GM12872 (cell line): ENCODE data around the gene KCNV2.

Source experiments
- CTCF ChIP-seq: IDR thresholded peaks from 3 replicates; pipeline ENCODE4 v1.5.1; 2011; ENCODE audit warnings: low read depth, mild to moderate bottlenecking, low read length, moderate library complexity; ENCODE audit not compliant: insufficient read depth

The KCNV2 gene

GRCh38 chr9:2764353-2764752 is 47.0 kb downstream of the KCNV2 start:
- TF ChIP-seq CTCF = no peak

DNA sequence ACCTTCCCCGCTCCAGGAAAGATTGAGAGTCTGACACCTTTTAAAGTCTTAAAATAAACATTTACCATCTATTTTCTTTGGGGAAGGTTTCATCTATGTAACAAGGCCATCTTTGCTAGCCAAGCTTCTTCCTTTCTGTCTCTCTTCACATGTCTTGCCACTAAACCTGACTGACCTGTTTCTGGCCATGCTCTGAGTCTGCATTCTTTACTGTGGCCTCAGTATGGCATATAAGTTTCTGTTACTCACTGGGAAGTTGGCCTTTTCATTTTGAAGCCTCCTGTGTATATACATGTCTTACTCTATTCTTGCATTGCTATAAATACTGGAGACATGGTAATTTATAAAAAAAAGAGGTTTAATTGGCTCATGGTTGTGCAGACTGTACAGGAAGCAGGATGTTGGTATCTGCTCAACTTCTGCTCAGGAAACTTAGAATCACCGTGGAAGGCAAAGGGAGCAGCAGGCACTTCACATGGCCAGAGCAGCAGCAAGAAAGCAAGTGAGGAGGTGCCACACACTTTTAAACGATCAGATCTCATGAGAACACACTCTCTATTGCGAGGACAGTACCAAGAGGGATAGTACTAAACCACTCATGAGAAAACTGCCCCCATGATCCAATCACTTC is 48.1 kb downstream of the KCNV2 start:
- no peak for TF ChIP-seq CTCF

DNA sequence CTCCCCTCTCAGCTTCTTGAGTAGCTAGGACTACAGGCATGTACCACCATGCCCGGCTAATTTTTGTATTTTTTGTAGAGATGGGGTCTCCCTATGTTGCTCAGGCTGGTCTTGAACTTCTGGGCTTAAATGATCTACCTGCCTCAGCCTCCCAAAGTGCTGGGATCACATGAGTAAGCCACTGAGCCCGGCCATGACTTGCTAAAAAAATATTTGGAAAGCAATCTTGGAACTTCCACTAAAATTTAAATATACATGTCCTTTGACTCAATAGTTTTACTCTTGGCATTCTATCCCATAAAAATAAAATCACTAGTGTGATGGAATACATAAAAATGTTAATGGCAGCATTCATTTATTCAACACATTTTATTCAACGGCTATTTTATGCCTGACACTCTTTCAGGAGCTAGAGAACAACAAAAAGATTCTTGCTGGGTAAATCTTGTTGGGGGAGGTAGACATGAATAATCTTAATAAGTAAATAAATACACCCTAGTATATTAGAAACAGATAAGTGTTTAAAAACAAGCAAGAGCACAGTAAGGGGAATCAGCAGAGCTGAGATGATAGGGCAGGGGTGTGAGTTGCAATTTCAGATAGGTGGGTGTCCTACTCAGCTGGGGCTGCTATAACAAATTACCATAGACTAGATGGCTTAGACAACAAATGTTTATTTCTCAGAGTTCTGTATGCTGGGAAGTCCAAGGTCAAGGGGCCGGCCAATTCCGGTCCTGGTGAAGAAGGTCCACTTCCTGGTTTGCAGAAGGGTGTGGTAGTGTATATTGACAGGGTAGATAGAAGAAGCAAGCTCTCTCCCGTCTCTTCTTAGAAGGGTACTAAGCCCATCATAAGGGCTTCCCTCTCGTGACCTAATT is 50.7 kb downstream of the KCNV2 start:
- no peak for TF ChIP-seq CTCF

- no peak for TF ChIP-seq CTCF
These were observed 53.8 kb downstream of the KCNV2 start for GRCh38 chr9:2771087-2771486.

DNA sequence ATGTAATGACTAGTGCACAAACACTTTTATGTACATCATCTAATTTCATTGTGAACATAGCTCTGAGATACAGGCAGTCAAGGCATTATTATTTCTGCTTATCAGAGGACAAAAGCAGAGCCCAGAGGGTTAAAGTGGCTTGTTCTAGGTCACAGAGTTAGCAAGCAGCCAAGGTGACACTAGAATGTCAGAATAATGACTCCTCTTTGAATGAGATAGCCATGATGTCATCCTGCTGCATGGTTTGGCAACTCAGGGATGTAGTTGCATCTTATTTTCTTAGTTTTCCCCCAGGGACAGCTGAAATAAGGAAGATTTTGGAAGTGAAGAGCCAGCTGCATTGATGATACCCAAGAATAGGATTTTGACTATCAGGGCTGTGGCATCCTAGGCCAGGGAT is 54.4 kb downstream of the KCNV2 start:
- no peak for TF ChIP-seq CTCF

GRCh38 chr9:2777454-2777853 is 60.1 kb downstream of the KCNV2 start:
- TF ChIP-seq CTCF = no peak

DNA sequence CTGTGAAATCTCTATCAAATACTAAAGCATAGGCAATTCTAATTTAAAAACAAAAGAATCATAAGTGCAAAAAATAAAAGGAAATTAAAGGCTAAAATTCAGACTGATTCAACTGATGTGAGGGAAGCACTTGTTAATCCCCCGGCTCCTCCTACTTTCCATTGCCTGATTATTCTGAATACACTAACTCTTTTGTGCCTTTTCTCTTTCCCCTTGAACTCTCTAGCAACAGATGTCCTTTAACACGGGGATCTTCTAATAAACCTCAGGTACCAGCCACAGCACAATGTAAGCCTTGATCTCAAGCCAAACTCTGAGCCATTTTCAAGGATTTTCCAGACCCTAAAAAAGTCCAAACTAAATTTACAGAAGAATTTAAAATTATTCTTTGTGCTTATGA is 61.5 kb downstream of the KCNV2 start:
- no peak for TF ChIP-seq CTCF
